Osteocyte (in vitro differentiated cells): ENCODE data around the gene MGAT5. TPM values are rescaled to one million over a fixed set of nuclear protein-coding genes. Genes with fewer than 3 reads are reported as not detected.
A peak's percentile ranks its signal among the peaks of the same experiment; 100 is the strongest.

ENCODE experiments used
- DNase-seq: peaks from one replicate; pipeline ENCODE4 v3.0.0; 2021; ENCODE audit warnings: mixed read lengths; ENCODE audit not compliant: unreplicated experiment; ENCODE audit errors: extremely low spot score
- H3K27ac Mint-ChIP-seq: one replicate; pipeline ENCODE4 v1.8.0; 2021; ENCODE audit warnings: mild to moderate bottlenecking, mixed read lengths; ENCODE audit not compliant: unreplicated experiment
- H3K27me3 Mint-ChIP-seq: one replicate; pipeline ENCODE4 v1.8.0; 2021; ENCODE audit warnings: mixed read lengths; ENCODE audit not compliant: unreplicated experiment
- H3K36me3 Mint-ChIP-seq: one replicate; pipeline ENCODE4 v1.8.0; 2021; ENCODE audit warnings: mixed read lengths; ENCODE audit not compliant: unreplicated experiment
- H3K4me1 Mint-ChIP-seq: one replicate; pipeline ENCODE4 v1.8.0; 2021; ENCODE audit warnings: mixed read lengths; ENCODE audit not compliant: unreplicated experiment
- H3K4me3 Mint-ChIP-seq: one replicate; pipeline ENCODE4 v1.8.0; 2021; ENCODE audit warnings: mild to moderate bottlenecking, moderate library complexity, mixed read lengths; ENCODE audit not compliant: unreplicated experiment
- H3K9me3 Mint-ChIP-seq: one replicate; pipeline ENCODE4 v1.8.0; 2021; ENCODE audit warnings: mixed read lengths; ENCODE audit not compliant: unreplicated experiment
- CTCF ChIP-seq: fragments of 200-600 bp; sonication (generic); IDR thresholded peaks from 2 replicates; pipeline ENCODE4 v1.5.0; 2021; ENCODE audit warnings: antibody characterized with exemption, mild to moderate bottlenecking, moderate library complexity
- total RNA-seq: library from RNA; stranded (reverse); gene quantifications from 2 replicates; pipeline ENCODE4 v1.2.1, GENCODE V29; 2021

The MGAT5 gene
- total RNA-seq, 1 donor from 2014 or later: 22.6 TPM

DNA sequence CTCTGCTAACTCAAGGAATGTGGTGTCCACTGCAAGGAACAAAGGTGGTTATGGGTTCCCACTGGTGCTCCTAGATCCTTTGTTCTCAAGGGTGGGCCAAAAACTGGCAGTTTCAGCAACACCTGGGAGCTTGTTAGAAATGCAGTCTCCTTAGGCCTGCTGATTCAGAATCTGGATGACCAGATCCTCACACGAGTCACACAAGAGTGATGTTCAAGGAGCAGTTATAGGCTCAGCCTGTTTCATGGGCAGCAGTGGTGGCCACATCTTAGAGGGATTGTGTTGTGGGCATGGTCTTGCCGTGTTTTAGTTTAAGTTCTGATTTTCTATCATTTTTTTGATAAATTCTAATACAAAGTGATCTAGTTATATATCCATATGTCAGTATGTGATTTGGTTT, 28.7 kb upstream of the MGAT5 start:
- Mint-ChIP-seq H3K27me3 (no peaks in the 10 kb centered on the region), H3K27ac (no peak overlapping the region), H3K9me3 (peaks cover 11% of the 10 kb centered on the region), H3K4me3 (no peak overlapping the region), H3K36me3 (no peaks in the 10 kb centered on the region), H3K4me1 (no peaks in the 10 kb centered on the region)
- DNase-seq: no peak
- TF ChIP-seq CTCF: no peak

DNA sequence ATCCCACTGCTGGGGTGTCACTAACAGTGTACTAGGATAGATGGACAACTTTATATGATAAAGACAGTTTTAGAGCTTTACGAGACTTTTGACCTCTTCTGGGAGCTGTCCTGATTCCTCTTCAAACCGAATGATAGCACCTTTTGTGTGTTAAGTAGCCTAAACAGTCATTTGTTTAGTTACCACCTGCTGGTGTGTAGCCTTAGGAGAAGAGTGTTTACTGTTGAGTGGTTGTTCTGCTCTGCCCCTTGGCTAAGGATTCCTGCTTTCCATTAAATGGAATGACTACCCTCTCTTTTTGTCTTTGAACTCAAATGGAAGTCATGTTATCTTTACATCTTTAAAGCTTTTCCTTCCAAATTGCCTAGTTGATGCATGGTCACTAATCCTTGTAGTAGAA, 28.0 kb upstream of the MGAT5 start:
- no peak for DNase-seq
- Mint-ChIP-seq H3K9me3 (peaks cover 11% of the 10 kb centered on the region), H3K27ac (no peak overlapping the region), H3K4me1 (no peaks in the 10 kb centered on the region), H3K36me3 (no peaks in the 10 kb centered on the region), H3K4me3 (no peak overlapping the region), H3K27me3 (no peaks in the 10 kb centered on the region)
- TF ChIP-seq CTCF: no peak

- TF ChIP-seq CTCF: no peak
- no peak overlapping the region for H3K27ac Mint-ChIP-seq
- peaks cover 2% of the 10 kb centered on the region for H3K4me1 Mint-ChIP-seq
- H3K4me3 Mint-ChIP-seq: no peak overlapping the region
- DNase-seq: no peak
- no peaks in the 10 kb centered on the region for H3K36me3 Mint-ChIP-seq
- no peaks in the 10 kb centered on the region for H3K27me3 Mint-ChIP-seq
- H3K9me3 Mint-ChIP-seq: peaks cover 11% of the 10 kb centered on the region
Observed at GRCh38 chr2:134226601-134227000, 27.3 kb upstream of the MGAT5 start.

GRCh38 chr2:134227666-134228065, 26.2 kb upstream of the MGAT5 start:
- TF ChIP-seq CTCF: no peak

GRCh38 chr2:134228493-134228903, 25.4 kb upstream of the MGAT5 start:
- H3K27ac Mint-ChIP-seq: no peak overlapping the region
- TF ChIP-seq CTCF: peak; percentile 33
- H3K4me3 Mint-ChIP-seq: no peak overlapping the region
- DNase-seq: no peak
- no peaks in the 10 kb centered on the region for H3K27me3 Mint-ChIP-seq
- H3K36me3 Mint-ChIP-seq: no peaks in the 10 kb centered on the region
- H3K9me3 Mint-ChIP-seq: peaks cover 11% of the 10 kb centered on the region
- peaks cover 13% of the 10 kb centered on the region for H3K4me1 Mint-ChIP-seq

More at GRCh38 chr2:134227666-134228065, 26.2 kb upstream of the MGAT5 start:
- H3K36me3 Mint-ChIP-seq: no peaks in the 10 kb centered on the region
- H3K27ac Mint-ChIP-seq: no peak overlapping the region
- H3K27me3 Mint-ChIP-seq: no peaks in the 10 kb centered on the region
- no peak overlapping the region for H3K4me3 Mint-ChIP-seq
- no peak for DNase-seq
- peaks cover 11% of the 10 kb centered on the region for H3K9me3 Mint-ChIP-seq
- H3K4me1 Mint-ChIP-seq: peaks cover 10% of the 10 kb centered on the region
